Astrocyte (in vitro differentiated cells and primary cell): ENCODE measurements around the gene KLLN. TPM values are rescaled to one million over a fixed set of nuclear protein-coding genes. Genes with fewer than 3 reads are reported as not detected.

Source experiments
- DNase-seq: peaks from one replicate; pipeline ENCODE4 v3.0.0-alpha.2; 2010; ENCODE audit warnings: low read depth
- FAIRE-seq: peaks from 2 replicates; lab custom pipeline; 2011; peaks lifted over from hg19 to GRCh38; lab: Jason Lieb, UNC
- H2AFZ ChIP-seq: 2 replicates; pipeline ENCODE4 v1.6.0; 2012; ENCODE audit warnings: low read depth, low read length, inconsistent platforms
- H3K27ac ChIP-seq: 2 replicates; pipeline ENCODE4 v1.5.1; 2011; ENCODE audit warnings: low read depth, low read length, inconsistent platforms
- H3K27me3 ChIP-seq: 2 replicates; pipeline ENCODE4 v1.6.0; 2011; ENCODE audit warnings: low read length, inconsistent platforms; ENCODE audit not compliant: insufficient read depth
- H3K36me3 ChIP-seq: 2 replicates; pipeline ENCODE4 v1.5.1; 2011; ENCODE audit warnings: low read length, inconsistent platforms; ENCODE audit not compliant: insufficient read depth
- H3K4me1 ChIP-seq: 2 replicates; pipeline ENCODE4 v1.5.1; 2011; ENCODE audit warnings: low read length, inconsistent platforms; ENCODE audit not compliant: insufficient read depth
- H3K4me2 ChIP-seq: 2 replicates; pipeline ENCODE4 v1.6.0; 2012; ENCODE audit warnings: low read length, inconsistent platforms
- H3K4me3 ChIP-seq: 2 replicates; pipeline ENCODE4 v1.5.1; 2011; ENCODE audit warnings: low read depth, mild to moderate bottlenecking, low read length, inconsistent platforms; ENCODE audit not compliant: insufficient read depth
- H3K79me2 ChIP-seq: 2 replicates; pipeline ENCODE4 v1.6.0; 2012; ENCODE audit warnings: mild to moderate bottlenecking, low read length, inconsistent platforms; ENCODE audit not compliant: insufficient read depth
- H3K9ac ChIP-seq: 2 replicates; pipeline ENCODE4 v1.6.0; 2012; ENCODE audit warnings: mild to moderate bottlenecking, low read length, inconsistent platforms
- H3K9me3 ChIP-seq: 2 replicates; pipeline ENCODE4 v1.5.1; 2012; ENCODE audit warnings: low read depth, mild to moderate bottlenecking, low read length, inconsistent platforms; ENCODE audit not compliant: insufficient read depth
- H4K20me1 ChIP-seq: 2 replicates; pipeline ENCODE4 v1.6.0; 2012; ENCODE audit warnings: low read length, inconsistent platforms; ENCODE audit not compliant: insufficient read depth
- H3K27ac Mint-ChIP-seq: one replicate; pipeline ENCODE4 v1.8.0; 2021; ENCODE audit warnings: mild to moderate bottlenecking, mixed read lengths; ENCODE audit not compliant: unreplicated experiment
- H3K27me3 Mint-ChIP-seq: one replicate; pipeline ENCODE4 v1.8.0; 2021; ENCODE audit warnings: low read depth, mixed read lengths; ENCODE audit not compliant: unreplicated experiment
- H3K36me3 Mint-ChIP-seq: one replicate; pipeline ENCODE4 v1.8.0; 2021; ENCODE audit warnings: low read depth, mixed read lengths; ENCODE audit not compliant: unreplicated experiment
- H3K4me1 Mint-ChIP-seq: one replicate; pipeline ENCODE4 v1.8.0; 2021; ENCODE audit warnings: low read depth, mixed read lengths; ENCODE audit not compliant: unreplicated experiment
- H3K4me3 Mint-ChIP-seq: one replicate; pipeline ENCODE4 v1.8.0; 2021; ENCODE audit warnings: mild to moderate bottlenecking, moderate library complexity, mixed read lengths; ENCODE audit not compliant: unreplicated experiment
- H3K9me3 Mint-ChIP-seq: one replicate; pipeline ENCODE4 v1.8.0; 2021; ENCODE audit warnings: mild to moderate bottlenecking, mixed read lengths; ENCODE audit not compliant: unreplicated experiment
- EZH2 ChIP-seq: IDR thresholded peaks from 2 replicates; pipeline ENCODE4 v1.6.1; 2012; ENCODE audit warnings: mild to moderate bottlenecking, low read length, inconsistent platforms; ENCODE audit not compliant: insufficient read depth
- total RNA-seq: library from RNA; stranded (reverse); gene quantifications from 2 replicates; pipeline ENCODE4 v1.2.1, GENCODE V29; 2021
- TF ChIP-seq, protein P1 (sequence below): IDR thresholded peaks from 2 replicates; pipeline ENCODE4 v1.5.1; 2011; ENCODE audit warnings: low read depth, mild to moderate bottlenecking, inconsistent platforms, low read length, moderate library complexity; ENCODE audit not compliant: insufficient read depth

KLLN gene
- total RNA-seq, 1 donor from 2014 or later: 1.5 TPM

DNA sequence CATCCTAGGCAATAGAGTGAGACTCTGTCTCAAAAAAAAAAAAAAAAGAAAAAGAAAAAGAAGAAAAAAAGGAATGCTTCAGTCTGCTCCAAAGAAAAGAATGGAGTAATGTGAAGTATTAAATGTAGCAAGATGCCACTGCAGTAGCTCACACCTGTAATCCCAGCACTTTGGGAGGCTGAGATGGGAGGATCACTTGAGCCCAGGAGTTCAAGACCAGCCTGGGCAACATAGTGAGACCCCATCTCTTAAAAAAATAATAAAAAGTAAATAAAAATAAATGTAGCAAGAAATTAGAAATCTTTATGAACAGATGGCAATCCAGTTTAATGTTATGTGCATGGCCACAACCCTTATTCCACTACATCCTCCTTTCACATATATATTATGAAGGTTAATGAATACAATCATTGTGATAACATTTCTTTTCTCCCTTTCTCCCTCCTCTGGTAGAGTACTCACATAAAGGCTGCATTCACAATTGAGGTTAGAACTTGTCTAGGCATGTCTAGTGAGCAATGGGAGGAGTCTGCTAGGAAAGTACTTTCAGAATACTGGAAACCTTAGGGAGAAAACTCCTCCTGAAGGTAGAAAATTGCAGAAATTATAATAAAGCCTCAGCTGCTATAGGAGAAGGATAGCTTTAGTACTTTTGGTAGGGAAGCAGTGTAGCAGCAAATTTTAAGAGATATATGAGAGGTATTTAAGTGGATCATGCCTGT, 20.4 kb downstream of the KLLN start:
- H3K27me3 Mint-ChIP-seq: no peaks in the 10 kb centered on the region
- Histone ChIP-seq H2AFZ (peak overlapping the region; percentile 16), H3K4me3 (no peak overlapping the region), H4K20me1 (no peaks in the 10 kb centered on the region), H3K27ac (peak overlapping the region; percentile 73), H3K79me2 (no peaks in the 10 kb centered on the region), H3K9ac (no peak overlapping the region), H3K4me2 (no peak overlapping the region), H3K27me3 (no peaks in the 10 kb centered on the region), H3K9me3 (no peaks in the 10 kb centered on the region), H3K36me3 (no peaks in the 10 kb centered on the region), H3K4me1 (peaks cover 14% of the 10 kb centered on the region)
- H3K27ac Mint-ChIP-seq: peak overlapping the region; percentile 97
- DNase-seq (peak; percentile 82), FAIRE-seq (no peak)
- H3K9me3 Mint-ChIP-seq: no peaks in the 10 kb centered on the region
- H3K4me1 Mint-ChIP-seq: peaks cover 24% of the 10 kb centered on the region
- TF ChIP-seq EZH2: no peak
- TF ChIP-seq, protein P1, sequence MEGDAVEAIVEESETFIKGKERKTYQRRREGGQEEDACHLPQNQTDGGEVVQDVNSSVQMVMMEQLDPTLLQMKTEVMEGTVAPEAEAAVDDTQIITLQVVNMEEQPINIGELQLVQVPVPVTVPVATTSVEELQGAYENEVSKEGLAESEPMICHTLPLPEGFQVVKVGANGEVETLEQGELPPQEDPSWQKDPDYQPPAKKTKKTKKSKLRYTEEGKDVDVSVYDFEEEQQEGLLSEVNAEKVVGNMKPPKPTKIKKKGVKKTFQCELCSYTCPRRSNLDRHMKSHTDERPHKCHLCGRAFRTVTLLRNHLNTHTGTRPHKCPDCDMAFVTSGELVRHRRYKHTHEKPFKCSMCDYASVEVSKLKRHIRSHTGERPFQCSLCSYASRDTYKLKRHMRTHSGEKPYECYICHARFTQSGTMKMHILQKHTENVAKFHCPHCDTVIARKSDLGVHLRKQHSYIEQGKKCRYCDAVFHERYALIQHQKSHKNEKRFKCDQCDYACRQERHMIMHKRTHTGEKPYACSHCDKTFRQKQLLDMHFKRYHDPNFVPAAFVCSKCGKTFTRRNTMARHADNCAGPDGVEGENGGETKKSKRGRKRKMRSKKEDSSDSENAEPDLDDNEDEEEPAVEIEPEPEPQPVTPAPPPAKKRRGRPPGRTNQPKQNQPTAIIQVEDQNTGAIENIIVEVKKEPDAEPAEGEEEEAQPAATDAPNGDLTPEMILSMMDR: no peak
- H3K4me3 Mint-ChIP-seq: no peak overlapping the region
- H3K36me3 Mint-ChIP-seq: no peaks in the 10 kb centered on the region

- TF ChIP-seq, protein P1: no peak
- TF ChIP-seq EZH2: no peak
- H3K36me3 Mint-ChIP-seq: no peaks in the 10 kb centered on the region
- H3K27me3 ChIP-seq: no peaks in the 10 kb centered on the region
- peak; percentile 52 for DNase-seq
- H3K4me1 ChIP-seq: peaks cover 14% of the 10 kb centered on the region
- H3K9ac ChIP-seq: no peak overlapping the region
- no peaks in the 10 kb centered on the region for H3K9me3 ChIP-seq
- H3K4me3 Mint-ChIP-seq: no peak overlapping the region
- no peaks in the 10 kb centered on the region for H3K36me3 ChIP-seq
- peak overlapping the region; percentile 97 for H3K27ac Mint-ChIP-seq
- FAIRE-seq: no peak
- no peaks in the 10 kb centered on the region for H4K20me1 ChIP-seq
- no peaks in the 10 kb centered on the region for H3K27me3 Mint-ChIP-seq
- no peak overlapping the region for H3K4me2 ChIP-seq
- H3K4me1 Mint-ChIP-seq: peaks cover 24% of the 10 kb centered on the region
- H3K79me2 ChIP-seq: no peaks in the 10 kb centered on the region
- H3K9me3 Mint-ChIP-seq: no peaks in the 10 kb centered on the region
- no peak overlapping the region for H2AFZ ChIP-seq
- H3K27ac ChIP-seq: no peak overlapping the region
- H3K4me3 ChIP-seq: no peak overlapping the region
Measured at GRCh38 chr10:87842220-87842641, 21.1 kb downstream of the KLLN start.

DNA sequence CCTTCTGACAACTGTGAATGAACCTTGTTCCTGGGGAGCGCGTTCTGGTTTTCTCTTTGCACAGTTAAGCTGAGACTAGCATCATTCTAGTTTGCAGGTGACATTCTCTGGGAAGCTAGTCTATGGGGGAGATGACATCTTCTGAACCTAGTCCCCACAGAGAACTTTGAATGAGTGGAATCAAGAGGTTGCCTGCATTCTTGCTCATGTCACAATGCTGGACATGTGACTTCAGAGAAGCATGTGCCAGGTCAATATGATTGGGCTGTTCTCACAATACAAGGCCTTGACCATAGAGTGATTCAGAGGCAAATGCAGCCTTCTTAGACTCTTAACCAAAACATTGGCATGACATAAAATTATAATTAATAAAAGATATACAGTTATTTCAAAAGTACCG, 22.1 kb downstream of the KLLN start:
- H3K36me3 Mint-ChIP-seq: no peaks in the 10 kb centered on the region
- DNase-seq (no peak), FAIRE-seq (no peak)
- H2AFZ ChIP-seq: no peak overlapping the region
- no peak overlapping the region for H3K4me3 Mint-ChIP-seq
- no peaks in the 10 kb centered on the region for H3K79me2 ChIP-seq
- no peak overlapping the region for H3K4me3 ChIP-seq
- H3K27me3 ChIP-seq: no peaks in the 10 kb centered on the region
- H3K9me3 ChIP-seq: no peaks in the 10 kb centered on the region
- no peaks in the 10 kb centered on the region for H4K20me1 ChIP-seq
- H3K4me1 ChIP-seq: peaks cover 14% of the 10 kb centered on the region
- H3K36me3 ChIP-seq: no peaks in the 10 kb centered on the region
- no peaks in the 10 kb centered on the region for H3K27me3 Mint-ChIP-seq
- TF ChIP-seq, protein P1: no peak
- TF ChIP-seq EZH2: no peak
- no peaks in the 10 kb centered on the region for H3K9me3 Mint-ChIP-seq
- no peak overlapping the region for H3K4me2 ChIP-seq
- H3K27ac Mint-ChIP-seq: no peak overlapping the region
- no peak overlapping the region for H3K27ac ChIP-seq
- H3K4me1 Mint-ChIP-seq: peaks cover 23% of the 10 kb centered on the region
- no peak overlapping the region for H3K9ac ChIP-seq
